GM10266 (cell line): ENCODE results near the gene ACTR3.
"Not testable (repeated sequence)": the region's sequence is repeated elsewhere in the genome, so short reads cannot be mapped to it uniquely, and the experiment has no call there.

Experiments used
- DNase-seq: peaks from one replicate; pipeline ENCODE4 v3.0.0; 2012; ENCODE audit errors: extremely low spot score
- CTCF ChIP-seq: IDR thresholded peaks from 2 replicates; pipeline ENCODE4 v1.5.1; 2012; ENCODE audit warnings: mild to moderate bottlenecking, low read depth; ENCODE audit not compliant: control insufficient read depth, insufficient read depth; ENCODE audit errors: missing control alignments

ACTR3 gene

GRCh38 chr2:113889471-113890252 lies at the start of gene ACTR3:
ACTR3 (plus strand) TSS chr2:113890089; CDS start chr2:113890280, 191 bp downstream.
- peak; percentile 90 for DNase-seq
- no peak for TF ChIP-seq CTCF

- no peak for TF ChIP-seq CTCF
- DNase-seq: no peak
Observed at GRCh38 chr2:113840518-113840917, 49.4 kb upstream of the ACTR3 start.

- no peak for DNase-seq
- no peak for TF ChIP-seq CTCF
Observed at GRCh38 chr2:113842919-113843736, 46.8 kb upstream of the ACTR3 start.

- DNase-seq: not testable (repeated sequence)
Observed at GRCh38 chr2:113843737-113844050, 46.2 kb upstream of the ACTR3 start.

GRCh38 chr2:113845261-113845660 lies 44.6 kb upstream of the ACTR3 start:
- DNase-seq: no peak
- no peak for TF ChIP-seq CTCF

GRCh38 chr2:113845796-113846195 lies 44.1 kb upstream of the ACTR3 start:
- DNase-seq: not testable (repeated sequence)

GRCh38 chr2:113846429-113846828 lies 43.5 kb upstream of the ACTR3 start:
- no peak for DNase-seq
- TF ChIP-seq CTCF: no peak

GRCh38 chr2:113847144-113847543 lies 42.7 kb upstream of the ACTR3 start:
- TF ChIP-seq CTCF: no peak
- no peak for DNase-seq
